ACC112 (cell line): ENCODE measurements around the gene FYN.
A peak's percentile ranks its signal among the peaks of the same experiment; 100 is the strongest.

ENCODE experiments used
- H2AFZ ChIP-seq: fragments of 200-600 bp; sonication (generic); one replicate; pipeline ENCODE4 v1.6.0; 2017; ENCODE audit warnings: antibody characterized with exemption, low read length; ENCODE audit not compliant: unreplicated experiment
- H3K27ac ChIP-seq: fragments of 200-600 bp; sonication (generic); 2 replicates; pipeline ENCODE4 v1.5.1; 2014; ENCODE audit warnings: low read depth, mild to moderate bottlenecking, antibody characterized with exemption, low read length, moderate library complexity
- H3K27me3 ChIP-seq: fragments of 200-600 bp; sonication (generic); 2 replicates; pipeline ENCODE4 v1.6.1; 2014; ENCODE audit warnings: mild to moderate bottlenecking, antibody characterized with exemption, low read length, moderate library complexity, mixed read lengths; ENCODE audit not compliant: insufficient read depth
- H3K36me3 ChIP-seq: fragments of 200-600 bp; sonication (generic); 2 replicates; pipeline ENCODE4 v1.6.1; 2016; ENCODE audit warnings: mild to moderate bottlenecking, antibody characterized with exemption, low read length, moderate library complexity, mixed read lengths; ENCODE audit not compliant: insufficient read depth
- H3K4me1 ChIP-seq: fragments of 200-600 bp; sonication (generic); one replicate; pipeline ENCODE4 v1.6.1; 2016; ENCODE audit warnings: low read length, mixed read lengths; ENCODE audit not compliant: insufficient read depth, unreplicated experiment, control insufficient read depth
- H3K4me3 ChIP-seq: fragments of 200-600 bp; sonication (generic); 2 replicates; pipeline ENCODE4 v1.5.1; 2014; ENCODE audit warnings: mild to moderate bottlenecking, low read depth, low read length
- H3K79me2 ChIP-seq: fragments of 200-600 bp; sonication (generic); one replicate; pipeline ENCODE4 v1.6.0; 2016; ENCODE audit warnings: low read length; ENCODE audit not compliant: control insufficient read depth, unreplicated experiment, insufficient read depth

FYN gene

GRCh38 chr6:111658462-111659154, 214.6 kb downstream of the FYN start:
- Histone ChIP-seq H3K36me3 (no peaks in the 10 kb centered on the region), H3K27me3 (no peaks in the 10 kb centered on the region), H3K79me2 (no peaks in the 10 kb centered on the region), H3K4me1 (peaks cover 44% of the 10 kb centered on the region), H3K27ac (peak overlapping the region; percentile 72), H3K4me3 (peak overlapping the region; percentile 42; the same call in 1 of the 2 replicates), H2AFZ (peak overlapping the region; percentile 72)

- Histone ChIP-seq H3K27ac (peak overlapping the region; percentile 86), H3K4me3 (no peak overlapping the region), H3K4me1 (peaks cover 35% of the 10 kb centered on the region), H2AFZ (peak overlapping the region; percentile 52), H3K79me2 (no peaks in the 10 kb centered on the region), H3K27me3 (no peaks in the 10 kb centered on the region), H3K36me3 (no peaks in the 10 kb centered on the region)
These were observed 216.1 kb downstream of the FYN start for GRCh38 chr6:111657146-111657545.

- Histone ChIP-seq H3K4me3 (no peak overlapping the region), H3K27ac (no peak overlapping the region), H2AFZ (no peak overlapping the region)
These were observed 219.3 kb downstream of the FYN start for GRCh38 chr6:111653979-111654378.

GRCh38 chr6:111653434-111653833, 219.8 kb downstream of the FYN start:
- Histone ChIP-seq H2AFZ (no peak overlapping the region), H3K27me3 (no peaks in the 10 kb centered on the region), H3K27ac (no peak overlapping the region), H3K4me1 (peaks cover 31% of the 10 kb centered on the region), H3K36me3 (no peaks in the 10 kb centered on the region), H3K79me2 (no peaks in the 10 kb centered on the region), H3K4me3 (no peak overlapping the region)

More at GRCh38 chr6:111653979-111654378, 219.3 kb downstream of the FYN start:
- no peaks in the 10 kb centered on the region for H3K79me2 ChIP-seq
- peaks cover 35% of the 10 kb centered on the region for H3K4me1 ChIP-seq
- no peaks in the 10 kb centered on the region for H3K27me3 ChIP-seq
- no peaks in the 10 kb centered on the region for H3K36me3 ChIP-seq

GRCh38 chr6:111652156-111652555, 221.1 kb downstream of the FYN start:
- Histone ChIP-seq H3K4me1 (peaks cover 21% of the 10 kb centered on the region), H3K27ac (no peak overlapping the region), H3K36me3 (no peaks in the 10 kb centered on the region), H3K4me3 (no peak overlapping the region), H2AFZ (no peak overlapping the region), H3K27me3 (no peaks in the 10 kb centered on the region), H3K79me2 (no peaks in the 10 kb centered on the region)

GRCh38 chr6:111651185-111652034, 221.8 kb downstream of the FYN start:
- Histone ChIP-seq H3K4me3 (no peak overlapping the region), H3K27me3 (no peaks in the 10 kb centered on the region), H3K27ac (no peak overlapping the region), H3K36me3 (no peaks in the 10 kb centered on the region), H3K79me2 (no peaks in the 10 kb centered on the region), H2AFZ (no peak overlapping the region), H3K4me1 (peaks cover 14% of the 10 kb centered on the region)

- no peaks in the 10 kb centered on the region for H3K27me3 ChIP-seq
- peaks cover 10% of the 10 kb centered on the region for H3K4me1 ChIP-seq
- no peaks in the 10 kb centered on the region for H3K79me2 ChIP-seq
- H3K36me3 ChIP-seq: no peaks in the 10 kb centered on the region
- H3K27ac ChIP-seq: no peak overlapping the region
- no peak overlapping the region for H2AFZ ChIP-seq
- H3K4me3 ChIP-seq: no peak overlapping the region
These were observed 223.2 kb downstream of the FYN start for GRCh38 chr6:111650049-111650448.

GRCh38 chr6:111648100-111648499, 225.2 kb downstream of the FYN start:
- Histone ChIP-seq H3K27ac (no peak overlapping the region), H3K79me2 (no peaks in the 10 kb centered on the region), H3K27me3 (no peaks in the 10 kb centered on the region), H3K36me3 (no peaks in the 10 kb centered on the region), H3K4me3 (no peak overlapping the region), H2AFZ (no peak overlapping the region), H3K4me1 (peaks cover 1% of the 10 kb centered on the region)

- H3K4me3 ChIP-seq: no peak overlapping the region
- H3K27ac ChIP-seq: no peak overlapping the region
- H3K27me3 ChIP-seq: no peaks in the 10 kb centered on the region
- H3K4me1 ChIP-seq: peaks cover 3% of the 10 kb centered on the region
- no peak overlapping the region for H2AFZ ChIP-seq
- no peaks in the 10 kb centered on the region for H3K36me3 ChIP-seq
- no peaks in the 10 kb centered on the region for H3K79me2 ChIP-seq
These were observed 226.3 kb downstream of the FYN start for GRCh38 chr6:111646942-111647341.

- H3K4me3 ChIP-seq: no peak overlapping the region
- no peak overlapping the region for H2AFZ ChIP-seq
- H3K36me3 ChIP-seq: no peaks in the 10 kb centered on the region
- H3K27ac ChIP-seq: no peak overlapping the region
- peaks cover 3% of the 10 kb centered on the region for H3K4me1 ChIP-seq
- H3K79me2 ChIP-seq: no peaks in the 10 kb centered on the region
- H3K27me3 ChIP-seq: no peaks in the 10 kb centered on the region
These were observed 227.2 kb downstream of the FYN start for GRCh38 chr6:111646034-111646433.
